ENCODE results near the gene TRPM2. TPM values are rescaled to one million over a fixed set of nuclear protein-coding genes. Genes with fewer than 3 reads are reported as not detected.

Gene TRPM2
- total RNA-seq, 1 experiment from 2014 or later = 28.1 TPM

DNA sequence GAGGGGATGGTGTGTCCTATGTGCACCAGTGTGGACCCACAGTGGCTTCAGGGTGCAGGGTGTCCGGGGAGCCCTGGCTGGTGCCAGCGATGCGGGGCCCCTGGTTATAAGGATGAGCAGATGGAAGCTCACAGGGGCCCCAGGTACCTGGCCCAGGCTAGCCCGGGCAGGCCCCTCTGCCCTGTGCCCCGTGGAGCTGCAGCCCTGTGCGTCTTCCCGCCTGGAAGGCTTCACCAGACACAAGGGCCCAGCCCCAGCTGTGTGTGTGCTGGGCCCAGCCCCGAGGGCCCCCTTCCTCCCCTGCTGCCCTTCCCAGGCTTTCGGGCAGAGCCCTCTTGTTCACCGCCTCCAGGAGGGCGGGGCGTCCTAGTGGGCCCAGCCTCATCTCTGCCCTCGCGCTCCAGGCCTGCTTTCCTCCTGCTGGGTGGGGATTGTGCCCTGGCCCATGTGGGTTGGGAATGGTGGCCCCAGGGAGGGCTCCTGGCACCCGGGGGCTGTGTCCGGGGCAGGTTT is 37.7 kb upstream of the TRPM2 start:
- Histone ChIP-seq H4K20me1 (ENCODE audit: insufficient read depth) (no peaks in the 10 kb centered on the region), H3K4me1 (ENCODE audit: control insufficient read depth in 1 of 2, insufficient read depth in 2 of 2, low read length in 2 of 2) (no peaks in the 10 kb centered on the region), H3K79me2 (ENCODE audit: insufficient read depth, low read length) (no peaks in the 10 kb centered on the region), H3K27ac (ENCODE audit: low read depth, low read length) (peak overlapping the region; percentile 14; the same call in 1 of the 2 replicates), H3K9ac (ENCODE audit: low read length) (no peak overlapping the region), H3K9me2 (ENCODE audit: insufficient read depth) (no peaks in the 10 kb centered on the region), H3K9me3 (ENCODE audit: control insufficient read depth in 1 of 2, insufficient read depth in 1 of 2, low read depth in 1 of 2, low read length in 2 of 2) (no peaks in the 10 kb centered on the region), H3K36me3 (ENCODE audit: control insufficient read depth in 1 of 2, insufficient read depth in 2 of 2, low read length in 2 of 2) (peaks cover 3 to 16% of the 10 kb centered on the region in 2 experiments; a peak in 3 of 4 replicates), H3K4me2 (ENCODE audit: low read length) (no peak overlapping the region), H3K4me3 (replicated peaks in 1 of 2; ENCODE audit: low read depth in 1 of 2, low read length in 2 of 2) (no peak overlapping the region), H2AFZ (ENCODE audit: low read depth, low read length, poor library complexity, severe bottlenecking) (no peak overlapping the region), H3K27me3 (ENCODE audit: insufficient read depth, low read length) (no peaks in the 10 kb centered on the region)
- intact Hi-C loops (cut with micrococcal nuclease) = no loop called here
- ChIA-PET RAD21 (ENCODE audit: low non-redundant PET in 1 of 2, low total read pairs in 2 of 2, uncharacterized antibody in 2 of 2, unreplicated experiment in 2 of 2) (no interaction called here), CTCF (no interaction called here), POLR2A (no interaction called here)
- DNase-seq (ENCODE audit: low read depth, low spot score) (no peak), ATAC-seq (no peak)
- BruUV-seq (replicated peaks) = no TSS peak
- TF ChIP-seq SRF (IDR thresholded peaks at IDR 0.05; ENCODE audit: low read depth) = no peak
- no peak for TF ChIP-seq POLR2A (IDR thresholded peaks at IDR 0.05; ENCODE audit: borderline replicate concordance, extremely low read depth, insufficient read depth, insufficient read length)
- TF ChIP-seq SIN3A (IDR thresholded peaks at IDR 0.05; ENCODE audit: low read depth) = no peak

DNA sequence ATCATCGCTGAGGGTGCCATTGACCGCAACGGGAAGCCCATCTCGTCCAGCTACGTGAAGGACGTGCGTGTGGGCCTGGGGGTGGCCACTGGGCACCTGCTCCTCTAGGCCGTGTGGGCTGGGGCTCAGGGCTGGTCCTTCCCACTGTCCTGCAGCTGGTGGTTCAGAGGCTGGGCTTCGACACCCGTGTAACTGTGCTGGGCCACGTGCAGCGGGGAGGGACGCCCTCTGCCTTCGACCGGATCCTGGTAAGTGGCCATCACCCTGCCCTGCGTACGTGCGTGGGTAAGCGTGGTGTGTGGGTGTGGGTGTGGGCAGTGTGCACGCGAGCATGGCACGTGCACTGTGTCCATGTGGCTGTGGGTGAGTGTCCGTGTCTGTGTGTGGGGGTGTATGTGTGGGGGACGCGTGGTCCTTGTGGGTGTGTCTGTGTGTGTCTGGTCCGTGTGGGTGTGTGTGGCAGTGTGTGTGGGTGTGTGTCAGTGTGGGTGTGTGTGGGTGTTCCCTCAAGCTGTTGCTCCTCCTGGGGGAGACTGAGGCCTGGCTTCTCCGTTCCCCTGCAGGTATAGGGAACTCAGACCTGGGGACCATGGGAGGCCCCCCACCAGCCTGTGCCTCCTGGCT is 37.0 kb upstream of the TRPM2 start:
- no TSS peak for BruUV-seq (replicated peaks)
- POLR2A ChIA-PET = no interaction called here
- TF ChIP-seq CEBPB (IDR thresholded peaks at IDR 0.05; ENCODE audit: low read depth) = no peak
- TF ChIP-seq MAX (IDR thresholded peaks at IDR 0.05) = no peak
- no peak for TF ChIP-seq ZFX (IDR thresholded peaks at IDR 0.05)
- TF ChIP-seq SRF (IDR thresholded peaks at IDR 0.05; ENCODE audit: low read depth) = no peak
- no peak for TF ChIP-seq EGR1 (IDR thresholded peaks at IDR 0.05; ENCODE audit: low read depth)
- no peak for TF ChIP-seq POLR2A (IDR thresholded peaks at IDR 0.05; ENCODE audit: borderline replicate concordance, extremely low read depth, insufficient read depth, insufficient read length)
- no peak for TF ChIP-seq EZH2phosphoT487 (IDR thresholded peaks at IDR 0.05; ENCODE audit: borderline replicate concordance)
- Histone ChIP-seq H3K27ac (ENCODE audit: low read depth, low read length) (peak overlapping the region; percentile 14; the same call in 1 of the 2 replicates), H3K9me3 (ENCODE audit: control insufficient read depth in 1 of 2, insufficient read depth in 1 of 2, low read depth in 1 of 2, low read length in 2 of 2) (no peaks in the 10 kb centered on the region), H3K4me1 (ENCODE audit: control insufficient read depth in 1 of 2, insufficient read depth in 2 of 2, low read length in 2 of 2) (no peaks in the 10 kb centered on the region), H3K9ac (ENCODE audit: low read length) (no peak overlapping the region), H3K79me2 (ENCODE audit: insufficient read depth, low read length) (no peaks in the 10 kb centered on the region), H3K36me3 (ENCODE audit: control insufficient read depth in 1 of 2, insufficient read depth in 2 of 2, low read length in 2 of 2) (peaks cover under 1 to 11% of the 10 kb centered on the region in 2 experiments; a peak in 2 of 4 replicates), H4K20me1 (ENCODE audit: insufficient read depth) (no peaks in the 10 kb centered on the region), H3K9me2 (ENCODE audit: insufficient read depth) (no peaks in the 10 kb centered on the region), H3K27me3 (ENCODE audit: insufficient read depth, low read length) (no peaks in the 10 kb centered on the region), H2AFZ (ENCODE audit: low read depth, low read length, poor library complexity, severe bottlenecking) (no peak overlapping the region), H3K4me2 (ENCODE audit: low read length) (no peak overlapping the region), H3K4me3 (replicated peaks in 1 of 2; ENCODE audit: low read depth in 1 of 2, low read length in 2 of 2) (no peak overlapping the region)
- RAD21 ChIA-PET (ENCODE audit: low non-redundant PET in 1 of 2, low total read pairs in 2 of 2, uncharacterized antibody in 2 of 2, unreplicated experiment in 2 of 2) = no interaction called here
- DNase-seq (ENCODE audit: low read depth, low spot score) = no peak
- intact Hi-C loops (cut with micrococcal nuclease) = no loop called here
- ATAC-seq = no peak
- CTCF ChIA-PET = no interaction called here
